ENCODE results near the gene PIANP.
"Not testable (repeated sequence)": the region's sequence is repeated elsewhere in the genome, so short reads cannot be mapped to it uniquely, and the experiment has no call there.

Gene PIANP

DNA sequence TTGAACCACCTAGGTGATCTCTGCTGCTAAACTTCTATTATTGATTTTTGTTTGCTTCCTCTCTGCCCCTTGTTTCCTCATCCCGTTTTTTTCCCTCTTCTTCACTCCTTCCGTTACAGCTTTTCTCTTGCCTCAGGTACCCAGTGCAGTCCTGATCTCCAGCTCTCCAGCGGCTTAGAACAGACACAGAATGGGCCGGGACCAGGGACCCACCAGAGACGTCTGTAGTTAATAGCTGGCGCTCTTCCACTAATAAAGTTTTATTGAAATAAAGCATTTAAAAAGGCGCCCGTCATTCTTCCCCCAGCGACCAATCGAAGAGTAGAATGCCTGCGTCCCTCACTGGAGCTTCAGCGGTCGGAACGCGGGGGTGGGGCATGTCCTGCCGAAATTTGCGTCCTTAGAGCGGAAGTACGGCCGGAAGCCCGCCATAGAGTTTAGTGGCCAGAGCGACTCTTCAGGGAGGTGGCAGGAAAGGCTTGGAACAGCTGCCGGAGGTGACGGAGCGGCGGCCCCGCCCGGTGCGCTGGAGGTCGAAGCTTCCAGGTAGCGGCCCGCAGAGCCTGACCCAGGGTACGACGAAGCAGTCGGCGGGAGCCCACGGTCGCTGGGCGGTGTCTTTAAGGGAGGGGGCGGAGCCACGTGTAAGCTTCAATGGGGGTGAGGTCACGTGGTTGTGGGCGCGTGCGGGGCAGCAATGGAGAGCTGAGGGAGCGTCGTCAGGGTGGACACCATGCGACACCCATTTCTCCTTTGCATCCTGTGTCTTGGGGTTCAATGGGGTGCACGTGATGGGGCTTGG, 23.2 kb upstream of the PIANP start, which contains the start of gene COPS7A:
Gene COPS7A (plus strand): TSS at position 440 of the 802 bp plus-strand sequence. CDS start 611 bp downstream, outside the sequence.
- TF ChIP-seq, protein P1, sequence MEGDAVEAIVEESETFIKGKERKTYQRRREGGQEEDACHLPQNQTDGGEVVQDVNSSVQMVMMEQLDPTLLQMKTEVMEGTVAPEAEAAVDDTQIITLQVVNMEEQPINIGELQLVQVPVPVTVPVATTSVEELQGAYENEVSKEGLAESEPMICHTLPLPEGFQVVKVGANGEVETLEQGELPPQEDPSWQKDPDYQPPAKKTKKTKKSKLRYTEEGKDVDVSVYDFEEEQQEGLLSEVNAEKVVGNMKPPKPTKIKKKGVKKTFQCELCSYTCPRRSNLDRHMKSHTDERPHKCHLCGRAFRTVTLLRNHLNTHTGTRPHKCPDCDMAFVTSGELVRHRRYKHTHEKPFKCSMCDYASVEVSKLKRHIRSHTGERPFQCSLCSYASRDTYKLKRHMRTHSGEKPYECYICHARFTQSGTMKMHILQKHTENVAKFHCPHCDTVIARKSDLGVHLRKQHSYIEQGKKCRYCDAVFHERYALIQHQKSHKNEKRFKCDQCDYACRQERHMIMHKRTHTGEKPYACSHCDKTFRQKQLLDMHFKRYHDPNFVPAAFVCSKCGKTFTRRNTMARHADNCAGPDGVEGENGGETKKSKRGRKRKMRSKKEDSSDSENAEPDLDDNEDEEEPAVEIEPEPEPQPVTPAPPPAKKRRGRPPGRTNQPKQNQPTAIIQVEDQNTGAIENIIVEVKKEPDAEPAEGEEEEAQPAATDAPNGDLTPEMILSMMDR (IDR thresholded peaks at IDR 0.05; ENCODE audit: extremely low read depth, missing control alignments) = no peak
- DNase-seq (ENCODE audit: low spot score) = peak; percentile 95

DNA sequence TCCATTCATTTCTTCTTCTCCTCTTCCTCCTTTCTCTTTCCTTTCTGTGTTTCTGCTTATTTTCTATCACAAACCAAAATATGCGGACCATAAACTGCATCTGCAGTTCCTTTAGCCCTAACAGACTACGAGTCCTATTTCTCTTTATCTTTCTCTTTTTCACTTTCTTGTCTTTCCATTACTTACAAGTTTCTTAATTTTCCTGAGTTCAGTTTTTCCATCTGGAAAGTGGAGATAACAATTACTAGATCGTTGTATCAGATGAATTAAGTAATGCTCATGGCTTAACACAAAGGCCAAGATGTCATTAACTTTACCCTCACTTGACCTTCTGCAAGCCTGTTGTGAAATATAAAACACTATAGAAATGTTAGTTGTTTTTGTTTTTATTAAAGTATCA, 22.2 kb upstream of the PIANP start:
- no peak for DNase-seq (ENCODE audit: low spot score)
- TF ChIP-seq, protein P1 (IDR thresholded peaks at IDR 0.05; ENCODE audit: extremely low read depth, missing control alignments) = no peak

DNA sequence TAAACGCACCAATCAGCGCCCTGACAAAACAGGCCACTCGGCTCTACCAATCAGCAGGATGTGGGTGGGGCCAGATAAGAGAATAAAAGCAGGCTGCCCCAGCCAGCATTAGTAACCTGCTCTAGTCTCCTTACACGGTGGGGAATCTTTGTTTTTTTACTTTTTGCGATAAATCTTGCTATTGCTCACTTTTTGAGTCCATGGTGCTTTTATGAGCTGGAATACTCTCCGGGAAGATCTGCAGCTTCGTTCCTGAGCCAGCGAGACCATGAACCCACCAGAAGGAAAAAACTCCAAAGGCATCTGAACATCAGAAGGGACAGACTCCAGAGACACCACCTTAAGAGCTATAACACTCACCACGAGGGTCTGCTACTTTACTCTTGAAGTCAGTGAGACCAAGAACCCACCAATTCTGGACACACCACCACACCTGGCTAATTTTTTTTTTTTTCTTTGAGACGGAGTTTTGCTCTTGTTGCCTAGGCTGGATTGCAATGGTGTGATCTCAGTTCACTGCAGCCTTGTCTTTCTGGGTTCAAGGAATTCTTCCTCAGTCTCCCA, 16.3 kb upstream of the PIANP start:
- TF ChIP-seq, protein P1 (IDR thresholded peaks at IDR 0.05; ENCODE audit: extremely low read depth, missing control alignments) = no peak
- no peak for DNase-seq (ENCODE audit: low spot score)

DNA sequence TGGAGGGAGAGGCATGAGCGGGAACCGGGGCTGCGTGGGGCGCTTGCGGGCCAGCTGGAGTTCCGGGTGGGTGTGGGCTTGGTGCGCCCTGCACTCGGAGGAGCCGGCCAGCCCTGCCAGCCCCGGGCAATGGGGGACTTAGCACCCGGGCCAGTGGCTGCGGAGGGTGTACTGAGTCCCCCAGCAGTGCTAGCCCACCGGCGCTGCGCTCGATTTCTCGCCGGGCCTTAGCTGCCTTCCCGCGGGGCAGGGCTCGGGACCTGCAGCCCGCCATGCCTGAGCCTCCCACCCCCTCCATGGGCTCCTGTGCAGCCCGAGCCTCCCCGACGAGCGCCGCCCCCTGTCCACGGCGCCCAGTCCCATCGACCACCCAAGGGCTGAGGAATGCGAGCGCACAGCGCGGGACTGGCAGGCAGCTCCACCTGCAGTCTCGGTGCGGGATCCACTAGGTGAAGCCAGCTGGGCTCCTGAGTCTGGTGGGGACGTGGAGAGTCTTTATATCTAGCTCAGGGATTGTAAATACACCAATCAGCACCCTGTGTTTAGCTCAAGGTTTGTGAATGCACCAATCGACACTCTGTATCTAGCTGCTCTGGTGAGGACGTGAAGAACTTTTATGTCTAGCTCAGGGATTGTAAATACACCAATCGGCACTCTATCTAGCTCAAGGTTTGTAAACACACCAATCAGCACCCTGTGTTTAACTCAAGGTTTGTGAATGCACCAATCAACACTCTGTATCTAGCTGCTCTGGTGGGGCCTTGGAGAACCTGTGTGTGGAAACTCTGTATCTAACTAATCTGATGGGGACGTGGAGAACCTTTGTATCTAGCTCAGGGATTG, 15.6 kb upstream of the PIANP start:
- not testable (repeated sequence) for DNase-seq (ENCODE audit: low spot score)

DNA sequence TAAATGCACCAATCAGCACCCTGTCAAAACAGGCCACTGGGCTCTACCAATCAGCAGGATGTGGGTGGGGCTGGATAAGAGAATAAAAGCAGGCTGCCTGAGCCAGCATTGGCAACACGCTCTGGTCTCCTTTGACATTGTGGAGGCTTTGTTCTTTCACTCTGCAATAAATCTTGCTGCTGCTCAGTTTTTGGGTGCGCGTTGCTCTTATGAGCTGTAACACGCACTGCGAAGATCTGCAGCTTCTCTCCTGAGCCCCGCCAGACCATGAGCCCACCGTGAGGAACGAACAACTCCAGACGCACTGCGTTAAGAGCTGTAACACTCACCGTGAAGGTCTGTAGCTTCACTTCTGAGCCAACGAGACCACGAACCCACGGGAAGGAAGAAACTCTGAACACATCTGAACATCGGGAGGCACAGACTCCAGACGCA, 8.4 kb upstream of the PIANP start:
- TF ChIP-seq, protein P1 (IDR thresholded peaks at IDR 0.05; ENCODE audit: extremely low read depth, missing control alignments) = no peak
- no peak for DNase-seq (ENCODE audit: low spot score)

DNA sequence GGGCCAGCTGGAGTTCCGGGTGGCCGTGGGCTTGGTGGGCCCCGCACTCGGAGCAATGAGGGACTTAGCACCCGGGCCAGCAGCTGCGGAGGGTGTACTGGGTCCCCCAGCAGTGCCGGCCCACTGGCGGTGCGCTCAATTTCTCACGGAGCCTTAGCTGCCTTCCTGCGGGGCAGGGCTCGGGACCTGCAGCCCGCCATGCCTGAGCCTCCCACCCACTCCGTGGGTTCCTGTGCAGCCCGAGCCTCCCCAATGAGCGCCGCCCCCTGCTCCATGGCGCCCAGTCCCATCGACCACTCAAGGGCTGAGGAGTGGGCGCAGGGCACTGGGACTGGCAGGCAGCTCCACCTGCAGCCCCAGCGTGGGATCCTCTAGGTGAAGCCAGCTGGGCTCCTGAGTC, 7.7 kb upstream of the PIANP start:
- DNase-seq (ENCODE audit: low spot score) = not testable (repeated sequence)

DNA sequence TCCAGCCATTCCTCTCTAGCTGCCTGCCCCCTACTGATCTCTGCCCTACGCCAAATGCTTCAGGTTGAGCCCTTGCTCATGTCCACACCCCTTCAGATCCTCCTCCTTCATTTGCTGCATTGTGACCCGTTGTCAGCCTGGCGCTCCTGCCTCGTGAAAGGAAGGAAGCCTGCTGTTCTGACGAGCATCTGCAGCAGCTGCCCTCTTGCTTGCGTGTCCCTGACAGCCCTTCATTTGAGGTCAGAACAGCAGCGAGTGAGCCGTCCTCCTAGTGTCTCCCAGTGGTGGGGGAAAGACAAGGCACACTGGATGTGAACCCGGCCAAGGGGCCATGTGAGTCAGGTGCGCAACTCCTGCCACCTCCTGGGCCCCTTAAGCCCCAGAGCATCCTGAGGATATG, 3.0 kb upstream of the PIANP start:
- DNase-seq (ENCODE audit: low spot score) = peak; percentile 30
- TF ChIP-seq, protein P1 (IDR thresholded peaks at IDR 0.05; ENCODE audit: extremely low read depth, missing control alignments) = no peak

Data from GM20000 (cell line).